Measurements from ENCODE around the gene PELI2.

Gene PELI2

DNA sequence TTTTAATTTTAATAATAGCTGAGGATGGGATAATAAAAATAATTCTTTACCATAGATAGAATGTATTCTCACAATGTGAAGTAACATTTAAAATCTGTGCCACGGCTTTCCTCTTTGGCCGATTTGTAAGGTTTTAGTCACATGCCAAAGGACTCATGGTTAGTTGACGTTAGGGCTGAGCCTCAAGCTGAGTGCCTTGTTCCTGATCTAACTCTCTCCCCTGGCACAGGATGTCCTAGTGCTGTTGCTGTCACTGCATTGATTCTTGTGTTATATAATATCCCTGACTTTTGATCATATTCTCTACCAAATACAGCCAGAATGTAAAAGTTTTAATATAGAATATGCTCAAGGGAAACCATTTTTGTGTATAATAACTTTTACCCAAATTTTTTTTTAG is 144.3 kb downstream of the PELI2 start:
- no peak for DNase-seq

DNA sequence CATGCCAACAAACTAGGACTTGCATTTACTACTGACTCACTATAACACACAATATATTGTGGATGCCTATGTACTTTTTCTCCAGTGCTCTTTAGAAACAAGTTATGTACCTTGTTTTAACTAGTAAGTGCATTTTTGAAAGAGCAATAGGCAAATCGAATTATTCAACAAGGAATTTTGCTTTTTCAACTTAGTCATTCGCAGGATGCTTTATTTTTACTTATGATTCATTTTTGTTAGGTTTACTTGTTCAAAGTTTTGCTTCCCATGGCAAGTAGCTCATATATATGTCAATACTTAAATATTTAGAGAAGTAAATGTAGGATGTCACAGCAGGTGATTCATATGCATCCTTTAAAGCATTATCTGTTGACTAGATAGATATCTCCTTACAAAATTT is 149.8 kb downstream of the PELI2 start:
- no peak for DNase-seq

DNA sequence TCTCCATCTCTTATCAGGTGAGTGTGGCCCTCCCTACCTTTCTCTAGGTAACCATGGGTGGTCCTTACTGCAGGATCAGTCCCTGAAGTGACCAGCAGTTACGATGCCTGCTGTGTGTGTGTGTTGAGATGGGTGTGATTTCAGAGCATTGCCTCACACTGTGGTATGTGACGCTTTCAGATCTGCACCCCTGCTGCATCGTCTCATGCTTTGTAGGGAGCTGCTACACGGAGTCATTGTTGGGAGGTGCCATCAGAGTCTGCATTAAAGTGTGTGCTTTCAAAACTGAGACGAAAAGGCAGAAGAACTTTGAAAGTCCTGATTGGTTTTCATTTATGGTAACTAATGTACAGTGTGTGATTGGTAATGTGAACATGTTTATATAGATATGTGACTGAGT is 150.5 kb downstream of the PELI2 start:
- DNase-seq, result no peak

DNA sequence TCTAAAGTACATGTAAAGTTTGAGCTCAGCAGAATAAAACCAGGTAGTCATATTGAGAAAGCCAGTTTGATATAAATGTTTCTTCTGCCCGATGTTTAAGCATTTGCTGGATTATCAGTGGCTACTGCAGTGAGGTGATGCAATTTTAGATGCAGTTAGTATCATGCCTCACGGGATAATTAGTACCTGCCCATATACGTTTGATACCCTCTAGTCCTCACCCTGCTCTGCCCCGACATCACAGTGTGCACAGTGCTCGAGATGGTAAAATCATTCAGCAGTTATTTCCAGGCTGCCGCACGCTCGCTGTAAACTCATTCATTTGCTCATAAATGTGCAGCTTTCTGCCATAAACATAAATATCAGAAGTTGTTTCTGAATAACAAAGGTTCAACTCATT is 152.7 kb downstream of the PELI2 start:
- no peak for DNase-seq

- DNase-seq, result no peak
These were observed 153.8 kb downstream of the PELI2 start for GRCh38 chr14:56271970-56272369.

DNA sequence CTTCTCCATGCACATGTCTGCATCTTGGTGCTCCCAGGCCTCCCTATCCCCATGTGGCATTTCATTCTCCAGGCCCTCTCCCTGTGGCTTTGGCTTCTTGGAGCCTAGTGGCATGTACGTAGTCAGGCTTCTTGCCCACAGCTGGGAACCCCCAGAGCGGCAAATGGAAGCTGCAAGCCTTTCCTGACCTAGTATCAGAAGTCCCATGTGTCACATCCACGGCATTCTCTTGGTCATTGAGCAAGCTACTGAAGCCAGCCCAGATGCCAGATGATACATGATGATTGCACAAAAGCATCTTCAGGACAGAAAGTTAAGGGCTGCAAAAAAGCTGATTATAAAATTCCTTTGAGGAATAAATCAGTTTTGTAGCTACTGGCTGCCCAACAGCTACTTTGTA is 154.9 kb downstream of the PELI2 start:
- no peak for DNase-seq

DNA sequence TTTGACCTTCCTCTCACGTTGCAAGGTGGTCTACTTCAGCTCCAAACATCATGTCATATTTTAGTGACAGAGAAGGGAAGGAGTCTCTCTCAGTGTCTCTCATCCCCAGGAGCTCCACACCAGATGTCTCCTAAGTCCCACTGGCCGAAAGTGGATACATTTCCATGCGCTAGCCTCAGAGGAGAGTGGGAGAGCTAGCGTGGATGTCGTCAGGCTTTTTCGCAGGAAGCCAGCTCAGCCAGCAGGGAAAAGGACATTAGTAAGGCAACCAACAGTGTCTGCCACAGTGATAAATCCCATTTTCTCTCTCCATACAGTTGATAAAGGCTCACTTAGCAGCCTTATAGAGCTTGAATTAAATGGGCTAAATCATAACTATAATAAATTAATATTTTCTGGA is 155.7 kb downstream of the PELI2 start:
- DNase-seq, result no peak

DNA sequence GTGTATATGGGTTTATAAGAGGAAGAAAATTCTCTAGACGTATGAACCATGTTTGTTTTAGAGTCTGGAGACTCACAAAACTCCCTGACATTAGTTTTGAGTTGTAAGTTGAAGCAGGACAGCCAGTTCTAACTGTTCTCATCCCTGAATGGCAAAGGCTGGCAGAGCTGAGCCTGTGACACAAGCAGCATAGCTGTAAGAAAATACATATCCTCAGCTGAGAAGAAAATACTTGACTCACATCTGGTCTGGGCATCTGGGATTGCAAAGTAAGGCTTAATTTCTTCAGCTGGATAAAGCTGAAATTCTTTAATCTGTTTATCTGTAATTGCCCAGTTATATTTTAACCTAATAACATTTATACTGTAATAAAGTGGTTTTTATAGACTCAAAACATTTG is 156.3 kb downstream of the PELI2 start:
- no peak for DNase-seq

DNA sequence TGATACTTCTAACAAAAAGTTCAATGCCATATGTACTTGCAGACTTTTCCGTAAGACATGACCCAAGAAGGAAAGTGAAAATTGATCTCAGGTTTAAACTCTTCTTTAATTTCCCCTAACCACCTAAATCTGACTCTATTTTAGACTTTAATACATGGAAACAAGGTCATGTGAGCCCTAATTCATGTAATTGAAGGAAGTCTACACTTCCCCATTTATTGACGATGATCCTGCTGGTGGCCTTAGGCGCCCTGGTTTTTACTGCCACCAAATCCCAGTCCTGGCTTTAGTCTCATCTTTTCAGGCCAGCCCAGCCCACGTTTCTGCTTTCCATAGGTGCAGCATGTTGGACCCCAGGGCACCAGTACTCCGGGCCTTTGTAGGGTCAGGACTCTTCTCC is 157.9 kb downstream of the PELI2 start:
- no peak for DNase-seq

DNA sequence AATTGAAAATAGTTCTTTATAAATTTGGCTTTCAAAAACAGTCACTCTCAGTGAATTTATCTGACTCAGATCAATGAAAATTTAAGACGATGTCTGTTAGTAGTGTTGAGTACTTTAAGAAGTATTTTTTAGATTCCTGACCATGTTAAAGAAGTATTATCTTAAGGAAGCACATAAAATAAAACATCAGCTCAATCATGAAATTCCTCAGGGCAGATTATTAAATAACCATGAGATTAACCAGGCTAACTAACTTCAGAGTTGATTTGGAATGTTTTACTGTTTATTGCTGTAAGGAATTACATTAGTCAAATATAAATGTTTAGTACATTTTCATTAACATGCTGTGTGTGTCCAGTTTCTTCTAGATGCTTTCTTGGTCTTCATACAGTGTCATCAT is 160.2 kb downstream of the PELI2 start:
- DNase-seq, result no peak

- DNase-seq, result no peak
These were observed 162.6 kb downstream of the PELI2 start for GRCh38 chr14:56280843-56281242.

DNA sequence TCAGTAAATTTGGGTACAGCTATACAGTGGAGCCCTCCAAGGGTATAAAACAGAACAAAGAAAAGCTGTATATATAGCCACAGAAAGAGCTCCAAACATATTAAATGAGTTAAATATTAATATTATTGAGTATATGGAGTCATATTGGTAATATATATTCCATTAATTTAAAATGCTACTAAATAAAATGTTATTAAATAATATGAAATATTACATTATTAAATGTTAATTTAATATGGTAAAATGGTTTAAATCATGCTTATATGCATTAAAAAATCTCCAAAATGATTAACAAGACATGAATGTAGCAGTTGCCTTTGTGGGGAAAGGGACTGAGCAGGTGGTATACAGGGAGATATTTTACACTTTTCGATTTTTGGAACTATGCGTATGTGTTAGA is 164.0 kb downstream of the PELI2 start:
- no peak for DNase-seq

GRCh38 chr14:56284641-56285040 is 166.4 kb downstream of the PELI2 start:
- no peak for DNase-seq

DNA sequence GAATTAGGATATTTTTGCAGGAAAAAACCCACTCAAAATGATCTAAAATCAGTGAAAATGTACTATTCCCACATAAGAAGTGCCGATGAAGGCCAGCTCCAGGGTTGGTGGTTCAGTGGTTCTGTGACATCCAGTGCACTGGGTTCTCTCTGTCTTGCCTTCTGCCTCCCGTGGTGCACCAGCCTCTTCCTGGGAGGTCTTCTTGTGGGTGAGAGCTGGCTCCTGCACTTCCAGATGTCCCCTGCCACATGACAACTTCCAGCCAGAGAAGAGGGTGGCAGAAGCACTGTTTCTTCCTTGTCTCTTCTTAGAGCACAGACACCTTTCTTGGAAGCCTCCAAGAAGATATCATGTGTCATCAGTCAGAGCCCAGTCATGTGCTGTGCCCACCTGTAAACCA is 170.9 kb downstream of the PELI2 start:
- DNase-seq, result no peak

GRCh38 chr14:56290195-56290594 is 172.0 kb downstream of the PELI2 start:
- DNase-seq, result no peak

GRCh38 chr14:56292970-56293369 is 174.8 kb downstream of the PELI2 start:
- DNase-seq, result no peak

- no peak for DNase-seq
These were observed 175.3 kb downstream of the PELI2 start for GRCh38 chr14:56293506-56293905.

- DNase-seq, result peak; percentile 4
These were observed 175.9 kb downstream of the PELI2 start for GRCh38 chr14:56294128-56294527.

DNA sequence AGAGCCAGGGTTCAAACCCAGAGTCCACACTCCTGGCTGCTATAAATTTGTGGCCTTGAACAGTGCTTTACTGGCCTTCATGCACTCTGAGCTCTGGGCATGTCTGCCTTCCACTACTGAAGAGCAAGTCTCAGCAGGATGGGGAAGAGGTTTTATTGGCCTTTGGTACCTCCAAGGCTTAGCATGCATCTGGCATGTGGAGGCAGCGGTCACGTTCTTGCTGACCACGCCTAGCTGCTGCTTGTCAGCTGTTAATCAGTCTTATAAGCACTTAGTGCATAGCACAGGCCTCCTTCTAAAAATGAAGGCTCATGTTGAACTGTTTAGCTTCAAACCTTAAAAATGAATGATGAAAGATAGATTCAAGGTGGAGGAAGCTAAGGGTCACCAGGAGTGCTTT is 177.5 kb downstream of the PELI2 start:
- DNase-seq, result no peak

GRCh38 chr14:56297449-56297848 is 179.2 kb downstream of the PELI2 start:
- no peak for DNase-seq

GRCh38 chr14:56299306-56299984 is 181.2 kb downstream of the PELI2 start:
- no peak for DNase-seq

DNA sequence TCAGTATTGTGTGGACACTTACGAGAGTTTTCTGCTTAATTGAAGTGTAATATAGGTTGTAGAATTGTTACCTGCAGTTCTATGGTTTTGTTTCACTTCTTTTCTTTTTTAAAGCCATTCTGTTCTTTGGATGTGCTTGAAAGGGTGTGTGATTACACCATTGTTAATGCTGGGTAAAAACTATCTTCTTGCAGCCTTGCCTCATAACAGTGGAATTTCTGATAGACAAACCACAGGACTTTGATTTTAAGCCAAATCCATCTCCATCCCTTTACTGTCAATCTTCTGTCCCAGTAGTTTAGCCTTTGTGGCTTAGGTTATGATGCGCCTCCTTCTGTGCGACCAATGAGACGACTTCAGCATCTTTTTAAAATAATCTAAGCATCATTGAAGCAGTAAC is 182.3 kb downstream of the PELI2 start:
- no peak for DNase-seq

DNA sequence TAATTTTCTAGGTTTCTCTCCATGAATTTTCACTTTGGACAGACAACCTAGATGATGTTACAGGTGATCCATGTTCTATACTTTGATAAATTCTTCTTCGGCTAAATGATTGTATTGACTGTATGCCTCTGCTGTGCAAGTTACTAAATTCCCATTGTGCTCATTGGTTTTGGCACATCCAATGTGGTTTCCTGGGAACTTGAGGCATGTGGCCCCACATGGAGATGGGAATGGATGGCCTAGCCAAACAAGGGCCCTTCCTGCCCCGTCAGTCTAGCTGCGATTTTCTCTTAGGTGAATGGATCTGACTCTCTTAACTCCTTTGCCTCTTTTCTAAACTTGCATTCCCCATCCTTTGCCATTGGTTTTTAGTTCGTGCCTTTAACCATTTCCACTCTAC is 186.2 kb downstream of the PELI2 start:
- DNase-seq, result no peak

DNA sequence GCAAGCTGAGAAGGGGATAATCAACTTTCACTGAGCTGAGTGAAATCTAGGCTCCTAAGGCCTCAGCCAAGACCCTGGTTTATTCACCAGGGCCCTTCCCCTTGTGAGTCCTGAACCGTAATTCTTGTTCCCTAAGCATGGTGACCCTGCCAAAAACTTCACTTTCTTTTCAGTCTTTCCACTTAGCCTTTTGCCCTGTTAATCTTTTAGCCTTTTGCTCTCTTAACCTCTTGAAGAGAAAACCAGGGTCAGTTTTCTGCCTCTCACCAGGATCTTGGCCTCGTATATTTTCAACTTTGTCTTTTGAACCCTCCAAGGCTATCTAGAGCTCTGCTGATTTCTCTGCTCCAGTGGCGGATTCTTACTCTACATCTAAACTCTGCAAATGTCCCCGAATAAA is 191.0 kb downstream of the PELI2 start:
- DNase-seq, result no peak

- DNase-seq, result no peak
These were observed 192.4 kb downstream of the PELI2 start for GRCh38 chr14:56310643-56311042.

DNA sequence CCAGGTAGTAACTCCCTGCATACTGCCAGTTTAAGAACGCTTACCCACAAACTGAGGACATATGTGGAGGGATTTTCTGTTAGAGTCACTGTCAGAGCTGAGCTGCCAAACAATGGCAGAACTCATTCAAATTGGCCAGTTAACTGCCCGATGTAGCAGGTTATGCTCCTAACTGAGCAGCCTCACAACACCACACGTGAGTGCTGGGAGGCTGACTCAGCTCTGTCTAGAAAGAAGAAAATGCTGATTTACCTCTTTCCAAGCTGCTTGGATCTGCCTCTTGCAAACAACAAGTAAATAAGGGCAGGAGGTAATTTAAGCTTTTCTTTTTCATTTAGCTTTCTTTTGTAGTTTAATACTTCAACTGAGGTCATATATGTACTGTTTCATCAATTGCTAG is 195.6 kb downstream of the PELI2 start:
- no peak for DNase-seq
